Right cardiac atrium (tissue), 5 donors: Measurements from ENCODE around the gene RUNX1. TPM values are rescaled to one million over a fixed set of nuclear protein-coding genes. Genes with fewer than 3 reads are reported as not detected.

ENCODE experiments used
- ATAC-seq, 2 donors: fragments of 200-7000 bp; cut with Tn5 transposase; one replicate each; pipeline versions ENCODE4 v1.8.0 to v1.9.1; 2020; ENCODE audit warnings: moderate library complexity in 2 of 2, mild to moderate bottlenecking in 1 of 2
- DNase-seq, 3 donors: peaks; one replicate each; pipeline ENCODE4 v3.0.0-alpha.2; 2020
- H3K27ac ChIP-seq: one replicate; pipeline ENCODE4 v1.5.1; 2013; ENCODE audit warnings: mild to moderate bottlenecking, low read length, control low read depth, moderate library complexity
- H3K27me3 ChIP-seq: one replicate; pipeline ENCODE4 v1.6.1; 2013; ENCODE audit not compliant: control insufficient read depth, insufficient read depth
- H3K4me1 ChIP-seq: one replicate; pipeline ENCODE4 v1.6.1; 2013; ENCODE audit warnings: low read length; ENCODE audit not compliant: control insufficient read depth, insufficient read depth
- H3K4me3 ChIP-seq: one replicate; pipeline ENCODE4 v1.5.1; 2013; ENCODE audit warnings: low read length, control low read depth
- H3K9me3 ChIP-seq: one replicate; pipeline ENCODE4 v1.6.1; 2013; ENCODE audit warnings: low read length; ENCODE audit not compliant: control insufficient read depth
- WGBS: extraction: QIAGEN DNeasy Blood & Tissue Kit; methylation state at CpG from one replicate; pipeline ENCODE4 v1.1.7; 2013; 5-methylcytosine and 5-hydroxymethylcytosine counted together
- intact Hi-C, 4 donors: fragments of 100-400 bp; cut with DNase I; formaldehyde crosslinking; loops; one replicate each; pipeline versions ENCODE4 v1.11.0 to v1.14.0; 2022 to 2023
- polyA plus RNA-seq: library from polyadenylated mRNA; stranded (reverse); fragments of 200-250 nt; gene quantifications from one replicate; pipeline ENCODE4 v1.2.3, GENCODE V29; 2013
- total RNA-seq, 4 donors: library from RNA; stranded (reverse); fragmentation: NEBNext Ultra II Directional; extraction: Animal tissue kit (Norgen Biotek cat#: 25700); gene quantifications; one replicate each; pipeline ENCODE4 v1.2.1, GENCODE V29; 2021
- donor health status: healthy with polysubstance abuse.
- donor health status: DM: no; HTN: yes; CAD: no.
- donor health status: DM: no; HTN: no; CAD: no.
- donor health status: DM: no; HTN: yes; CAD: no; lungs with severe emphysema.
- donor health status: DM: yes; HTN: yes; CAD: no.

RUNX1 gene
- total and polyA plus RNA-seq, 5 donors: 0.81 to 17.6 (median 4.4) TPM

GRCh38 chr21:34783815-34784214 is 265.3 kb downstream of the RUNX1 start:
- H3K9me3 ChIP-seq: no peaks in the 10 kb centered on the region
- ATAC-seq (no peak), DNase-seq (no peak)
- intact Hi-C loops: no loop called here
- WGBS: 90% methylated on average over 2 of the region's 2 CpGs
- H3K4me3 ChIP-seq: no peak overlapping the region
- no peak overlapping the region for H3K27ac ChIP-seq
- no peaks in the 10 kb centered on the region for H3K27me3 ChIP-seq
- H3K4me1 ChIP-seq: no peaks in the 10 kb centered on the region

- Histone ChIP-seq H3K4me1 (no peaks in the 10 kb centered on the region), H3K27ac (no peak overlapping the region), H3K27me3 (no peaks in the 10 kb centered on the region), H3K9me3 (no peaks in the 10 kb centered on the region), H3K4me3 (no peak overlapping the region)
- DNase-seq (no peak), ATAC-seq (no peak)
- intact Hi-C loops: no loop called here
- 72% methylated on average over 11 of the region's 11 CpGs for WGBS
Measured at GRCh38 chr21:34782506-34783360, 266.4 kb downstream of the RUNX1 start.

GRCh38 chr21:34781526-34781925 is 267.6 kb downstream of the RUNX1 start:
- DNase-seq (no peak), ATAC-seq (no peak)
- 87% methylated on average over 7 of the region's 7 CpGs for WGBS
- Histone ChIP-seq H3K4me1 (no peaks in the 10 kb centered on the region), H3K27ac (no peak overlapping the region), H3K9me3 (no peaks in the 10 kb centered on the region), H3K27me3 (no peaks in the 10 kb centered on the region), H3K4me3 (no peak overlapping the region)
- intact Hi-C loops: no loop called here

- no peak for ATAC-seq
- intact Hi-C loops: no loop called here
- no peaks in the 10 kb centered on the region for H3K4me1 ChIP-seq
- H3K4me3 ChIP-seq: no peak overlapping the region
- WGBS: 26% methylated on average over 2 of the region's 2 CpGs
- no peaks in the 10 kb centered on the region for H3K27me3 ChIP-seq
- no peaks in the 10 kb centered on the region for H3K9me3 ChIP-seq
- no peak overlapping the region for H3K27ac ChIP-seq
- no peak for DNase-seq
Measured at GRCh38 chr21:34779860-34780259, 269.2 kb downstream of the RUNX1 start.

GRCh38 chr21:34775793-34776192 is 273.3 kb downstream of the RUNX1 start:
- no peak for DNase-seq
- Histone ChIP-seq H3K4me3 (no peak overlapping the region), H3K27me3 (no peaks in the 10 kb centered on the region), H3K27ac (no peak overlapping the region), H3K4me1 (no peaks in the 10 kb centered on the region), H3K9me3 (no peaks in the 10 kb centered on the region)
- intact Hi-C loops: no loop called here
- ATAC-seq: no peak
- 86% methylated on average over 7 of the region's 7 CpGs for WGBS

- Histone ChIP-seq H3K9me3 (no peaks in the 10 kb centered on the region), H3K4me3 (no peak overlapping the region), H3K27ac (no peak overlapping the region), H3K4me1 (no peaks in the 10 kb centered on the region), H3K27me3 (no peaks in the 10 kb centered on the region)
- intact Hi-C loops: no loop called here
- DNase-seq: no peak
- ATAC-seq: no peak
- WGBS: 79% methylated on average over 2 of the region's 2 CpGs
Measured at GRCh38 chr21:34774750-34775149, 274.4 kb downstream of the RUNX1 start.

DNA sequence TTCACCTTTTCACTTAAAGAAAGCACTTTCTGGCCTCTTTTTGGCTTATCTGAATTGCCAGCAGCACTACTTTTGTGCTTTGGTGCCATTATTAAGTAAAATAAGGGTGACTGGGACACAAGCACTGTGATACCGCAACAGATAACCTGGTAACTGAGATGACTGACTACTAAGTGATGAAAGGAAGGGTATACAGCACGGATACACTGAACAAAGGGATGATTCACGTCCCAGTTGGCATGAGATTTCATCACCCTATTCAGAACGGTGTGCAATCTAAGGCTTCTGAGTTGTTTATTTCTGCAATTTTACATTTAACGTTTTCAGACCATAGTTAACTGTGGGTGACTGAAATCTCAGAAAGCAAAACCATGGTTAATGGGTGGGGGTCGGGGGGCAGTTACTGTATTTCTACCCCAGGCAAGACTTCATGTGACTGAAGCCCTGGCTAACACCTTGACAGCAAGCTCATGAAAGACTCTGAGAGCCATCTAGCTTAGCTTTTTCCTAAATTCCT is 277.5 kb downstream of the RUNX1 start:
- no peak for DNase-seq
- H3K9me3 ChIP-seq: no peaks in the 10 kb centered on the region
- ATAC-seq: no peak
- no peaks in the 10 kb centered on the region for H3K4me1 ChIP-seq
- intact Hi-C loops: no loop called here
- H3K27me3 ChIP-seq: no peaks in the 10 kb centered on the region
- no peak overlapping the region for H3K4me3 ChIP-seq
- WGBS: 49% methylated on average over 6 of the region's 6 CpGs
- no peak overlapping the region for H3K27ac ChIP-seq

DNA sequence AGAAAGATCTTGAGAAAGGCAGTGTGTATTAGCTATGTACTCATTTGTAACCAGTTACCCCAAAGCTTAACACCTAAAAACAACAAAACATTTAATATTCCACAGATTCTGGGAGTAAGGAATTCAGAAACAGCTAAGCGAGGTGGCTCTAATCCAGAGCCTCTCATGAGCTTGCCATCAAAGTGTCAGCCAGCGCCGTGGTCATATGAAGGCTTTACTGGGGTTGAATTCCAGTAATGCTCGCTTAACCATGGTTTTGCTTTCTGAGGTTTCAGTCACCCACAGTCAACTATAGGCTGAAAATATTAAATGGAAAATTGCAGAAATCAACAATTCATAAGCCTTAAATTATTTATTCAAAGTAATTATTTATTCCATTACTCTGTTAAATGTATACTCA is 278.5 kb downstream of the RUNX1 start:
- Histone ChIP-seq H3K4me1 (no peaks in the 10 kb centered on the region), H3K9me3 (no peaks in the 10 kb centered on the region), H3K27me3 (no peaks in the 10 kb centered on the region), H3K27ac (no peak overlapping the region), H3K4me3 (no peak overlapping the region)
- ATAC-seq: no peak
- DNase-seq: no peak
- WGBS: 42% methylated on average over 4 of the region's 4 CpGs
- intact Hi-C loops: no loop called here

DNA sequence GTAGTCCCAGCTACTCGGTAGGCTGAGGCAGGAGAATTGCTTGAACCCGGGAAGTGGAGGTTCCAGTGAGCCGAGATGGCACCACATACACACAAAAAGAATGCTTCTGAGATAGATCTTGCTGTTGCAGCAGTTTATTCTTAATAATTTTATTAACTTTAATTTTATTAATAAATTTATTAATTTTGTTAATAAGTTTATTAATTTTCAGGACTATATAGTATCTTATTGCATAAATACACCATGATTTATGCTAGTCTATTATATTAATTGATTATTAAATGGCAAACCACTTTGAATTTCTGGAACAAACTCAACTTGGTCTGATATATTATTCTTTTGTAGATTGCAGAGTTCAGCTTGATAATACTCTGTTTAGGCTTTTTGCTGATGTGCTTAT is 280.8 kb downstream of the RUNX1 start:
- DNase-seq (no peak), ATAC-seq (no peak)
- no peak overlapping the region for H3K4me3 ChIP-seq
- H3K9me3 ChIP-seq: no peaks in the 10 kb centered on the region
- no peak overlapping the region for H3K27ac ChIP-seq
- intact Hi-C loops: no loop called here
- 95% methylated on average over 3 of the region's 3 CpGs for WGBS
- no peaks in the 10 kb centered on the region for H3K4me1 ChIP-seq
- H3K27me3 ChIP-seq: no peaks in the 10 kb centered on the region

GRCh38 chr21:34766862-34767261 is 282.2 kb downstream of the RUNX1 start:
- Histone ChIP-seq H3K27ac (no peak overlapping the region), H3K4me1 (no peaks in the 10 kb centered on the region), H3K9me3 (no peaks in the 10 kb centered on the region), H3K4me3 (no peak overlapping the region), H3K27me3 (no peaks in the 10 kb centered on the region)
- DNase-seq (no peak), ATAC-seq (no peak)
- WGBS: 78% methylated on average over 3 of the region's 3 CpGs
- intact Hi-C loops: no loop called here

DNA sequence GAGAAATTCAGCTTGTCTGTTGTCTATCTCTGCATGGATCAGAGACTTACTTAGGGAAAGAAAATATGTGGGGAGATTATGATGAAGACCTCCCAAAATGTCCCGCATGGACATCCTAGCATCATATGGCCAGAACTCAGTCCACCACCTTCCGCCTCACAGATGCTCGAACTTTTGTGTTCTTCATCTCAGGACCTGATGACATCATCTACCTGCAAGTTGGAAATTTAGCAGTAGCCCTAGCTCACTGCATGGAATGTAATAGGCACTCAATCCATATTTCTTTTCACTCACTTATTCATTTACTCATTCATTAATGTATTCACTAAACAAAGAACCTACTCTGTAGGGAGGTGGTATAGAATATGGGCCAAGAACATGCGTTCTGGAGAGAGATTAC is 283.5 kb downstream of the RUNX1 start:
- Histone ChIP-seq H3K27me3 (no peaks in the 10 kb centered on the region), H3K4me3 (no peak overlapping the region), H3K9me3 (no peaks in the 10 kb centered on the region), H3K27ac (no peak overlapping the region), H3K4me1 (no peaks in the 10 kb centered on the region)
- no peak for ATAC-seq
- no peak for DNase-seq
- intact Hi-C loops: no loop called here
- 87% methylated on average over 4 of the region's 4 CpGs for WGBS
